Heart left ventricle (tissue), 13 donors: ENCODE data around the gene NINJ2.

Experiments
- CTCF ChIP-seq, 12 donors: fragments of 200-600 bp; sonication (generic) in 4 of 12; IDR thresholded peaks; one replicate each; pipeline versions ENCODE4 v1.5.0 to v1.8.0; 2018 to 2022; ENCODE audit warnings: antibody characterized with exemption in 12 of 12, mild to moderate bottlenecking in 5 of 12
- POLR2A ChIP-seq, 2 donors: fragments of 450-650 bp; IDR thresholded peaks; one replicate each; pipeline ENCODE4 v1.6.1; 2017; ENCODE audit warnings: antibody characterized with exemption in 2 of 2, mild to moderate bottlenecking in 2 of 2, moderate library complexity in 2 of 2
- donor health status: ischemic (EF 13 %, LVEDD 7.1; RV severe dilation, severe dysfunction).
- donor health status: DM: no; HTN: yes; CAD: no.
- donor health status: DM: no; HTN: no; CAD: no.
- donor health status: ischemic (EF 25% LVEDD 6.9; RV normal size, moderate dysfunction).
- donor health status: ischemic (EF 25% LVEDD 5.7; RV mildly dilated, moderate dysfunction).
- donor health status: ischemic (EF 35%, LVEDD 5.7; RV mildly dilated, moderate dysfunction).
- donor health status: nonischemic (EF 11% LVEDD 7.7; RV severe dilation, severe dysfunction).
- donor health status: DM: yes; HTN: yes; CAD: no.
- donor health status: PGD.
- donor health status: ischemic (EF 29% LVEDD 5.4; RV normal size, mild dysfunction).
- donor health status: nonischemic (EF 23%, LVEDD 6.1; RV moderate dilation, normal function).

GRCh38 chr12:661720-662486 is 1.3 kb downstream of the NINJ2 start:
- TF ChIP-seq CTCF (IDR thresholded peaks at IDR 0.05) (no peak), POLR2A (IDR thresholded peaks at IDR 0.05) (no peak)
